ENCODE measurements around the gene GJC2.

GJC2 gene

GRCh38 chr1:228144193-228144992, 5.3 kb upstream of the GJC2 start:
- DNase-seq, result no peak

GRCh38 chr1:228144993-228145343, 4.8 kb upstream of the GJC2 start:
- no peak for DNase-seq

- no peak for DNase-seq
Observed at GRCh38 chr1:228145463-228146416, 4.0 kb upstream of the GJC2 start.

GRCh38 chr1:228146417-228147150, 3.1 kb upstream of the GJC2 start:
- no peak for DNase-seq

DNA sequence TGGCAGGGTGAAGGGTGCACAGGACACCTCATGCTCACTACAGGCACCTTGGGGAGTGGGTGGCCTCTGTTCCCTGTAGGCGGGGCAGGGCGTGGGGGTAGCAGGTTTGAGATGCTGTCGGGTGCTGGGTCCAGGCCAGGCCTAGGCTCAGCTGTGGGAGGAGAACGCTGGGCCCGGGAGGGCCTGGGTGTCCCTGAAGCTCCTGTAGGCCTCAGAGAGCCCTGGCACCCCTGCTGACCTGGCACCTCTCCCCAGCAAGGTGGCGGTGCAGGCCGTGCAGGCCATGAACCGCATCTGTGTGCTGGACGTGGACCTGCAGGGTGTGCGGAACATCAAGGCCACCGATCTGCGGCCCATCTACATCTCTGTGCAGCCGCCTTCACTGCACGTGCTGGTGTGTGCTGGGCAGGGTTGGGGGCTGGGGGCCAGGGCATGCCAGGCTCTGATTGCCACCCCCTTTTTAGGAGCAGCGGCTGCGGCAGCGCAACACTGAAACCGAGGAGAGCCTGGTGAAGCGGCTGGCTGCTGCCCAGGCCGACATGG, 2.5 kb upstream of the GJC2 start:
- no peak for DNase-seq

DNA sequence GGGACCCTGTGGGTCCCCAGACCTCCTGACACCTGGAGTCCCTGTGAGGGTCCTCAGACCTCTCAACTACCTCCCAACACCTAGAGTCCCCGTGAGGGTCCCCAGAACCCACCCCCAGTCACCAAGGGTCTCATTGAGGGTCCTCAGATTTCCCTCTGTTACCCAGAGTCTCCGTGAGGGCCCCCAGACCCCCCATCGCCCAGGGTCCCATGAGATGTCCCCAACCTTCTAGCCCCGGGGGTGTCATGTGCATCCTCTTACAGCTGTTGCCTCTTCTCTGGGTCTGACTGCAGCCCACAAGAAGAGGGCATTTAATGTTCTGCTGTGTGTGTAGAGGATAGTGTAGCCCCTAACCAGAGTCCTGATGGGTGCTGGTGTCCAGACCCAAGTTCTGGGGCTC, 2.0 kb upstream of the GJC2 start:
- no peak for DNase-seq

DNA sequence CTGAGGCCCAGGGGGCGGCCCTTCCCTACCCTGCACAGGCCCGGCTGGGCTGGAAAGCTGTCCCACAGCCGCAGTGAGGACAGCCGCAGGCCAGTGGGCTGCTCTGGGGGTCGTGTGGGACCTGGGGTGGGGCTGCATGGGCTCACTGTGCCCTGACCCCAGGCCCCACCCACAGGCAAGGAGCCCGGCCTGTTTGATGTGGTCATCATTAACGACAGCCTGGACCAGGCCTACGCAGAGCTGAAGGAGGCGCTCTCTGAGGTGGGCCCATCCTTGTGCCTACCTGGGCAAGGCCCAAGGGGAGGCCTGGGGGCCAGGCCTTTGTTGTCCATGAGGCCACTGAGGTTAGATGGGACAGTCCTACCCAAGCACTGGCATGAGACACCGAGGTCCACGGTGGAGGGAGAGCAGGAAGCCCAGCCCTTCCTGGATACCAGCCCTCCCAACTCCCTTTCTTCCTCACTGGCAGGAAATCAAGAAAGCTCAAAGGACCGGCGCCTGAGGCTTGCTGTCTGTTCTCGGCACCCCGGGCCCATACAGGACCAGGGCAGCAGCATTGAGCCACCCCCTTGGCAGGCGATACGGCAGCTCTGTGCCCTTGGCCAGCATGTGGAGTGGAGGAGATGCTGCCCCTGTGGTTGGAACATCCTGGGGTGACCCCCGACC, 1.4 kb upstream of the GJC2 start:
- DNase-seq, result peak in 1 of 56 donors; percentile 13

DNA sequence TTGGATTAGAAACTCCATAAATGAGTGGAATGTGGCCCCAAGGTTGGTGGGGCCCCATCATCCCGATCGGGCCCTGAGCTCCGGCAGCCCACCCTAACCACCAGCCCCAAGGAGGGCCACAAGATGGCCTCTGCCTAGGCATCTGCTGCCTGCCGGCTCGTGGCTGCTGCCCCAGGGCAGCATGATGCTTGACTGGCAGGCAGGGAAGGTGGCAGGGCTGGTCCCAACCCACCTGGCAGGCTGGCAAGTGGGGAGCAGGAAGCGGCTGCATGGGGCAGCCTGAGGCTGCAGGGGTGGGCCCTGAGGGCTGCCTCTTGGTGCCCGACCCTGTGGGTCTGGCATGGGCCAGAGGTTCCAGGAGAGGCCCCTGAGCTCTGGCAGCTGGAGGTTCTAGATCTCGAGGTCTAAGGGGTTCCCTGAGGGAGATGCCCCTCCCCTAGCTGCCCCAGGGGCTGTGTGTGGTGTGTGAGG, 760 bp upstream of the GJC2 start:
- no peak for DNase-seq

GRCh38 chr1:228150120-228150460, 360 bp downstream of the GJC2 start:
- DNase-seq, result peak in 4 of 56 donors; percentile 31 to 58 (median 48)

DNA sequence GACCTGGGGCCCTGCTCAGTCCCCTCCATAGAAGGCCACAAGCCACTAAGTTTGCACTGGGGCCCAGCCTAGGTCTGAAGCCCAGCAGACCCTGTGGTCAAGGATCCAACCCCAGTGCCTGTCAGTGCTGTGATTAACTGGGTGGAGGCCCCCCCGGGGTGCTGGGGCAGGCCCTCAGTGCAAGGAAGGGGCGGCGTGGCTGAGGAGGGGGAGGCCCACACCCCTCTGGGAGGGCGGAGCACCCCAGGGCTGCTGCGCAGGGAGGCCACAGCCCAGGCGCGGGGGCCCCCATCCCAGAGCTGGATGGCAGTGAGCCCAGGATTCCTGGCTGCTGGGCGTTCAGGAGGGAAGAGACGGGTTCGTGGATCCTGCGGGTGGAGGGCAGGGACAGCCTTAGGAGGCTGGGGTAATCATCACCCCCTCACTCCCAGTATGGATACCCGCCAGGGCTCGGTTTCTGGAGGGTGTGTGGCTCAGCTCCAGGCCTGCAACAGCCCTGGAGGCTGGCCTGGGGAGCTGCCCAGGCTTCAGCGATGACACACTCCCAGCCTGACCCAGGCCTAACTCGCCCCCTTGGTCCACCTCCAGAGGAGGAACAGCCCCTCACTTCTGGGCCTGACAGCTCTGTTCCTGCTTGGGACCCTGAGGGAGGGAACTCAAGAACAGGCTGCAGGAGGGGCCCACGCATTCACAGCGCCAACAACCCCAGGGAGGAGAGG, 890 bp downstream of the GJC2 start:
- peak in 43 of 56 donors; percentile 10 to 82 (median 53) for DNase-seq

GRCh38 chr1:228151180-228151925, 1.6 kb downstream of the GJC2 start:
- peak in 1 of 56 donors; percentile 20 for DNase-seq

- DNase-seq, result no peak
Observed at GRCh38 chr1:228152097-228152917, 2.6 kb downstream of the GJC2 start.

- DNase-seq, result no peak
Observed at GRCh38 chr1:228152918-228153258, 3.2 kb downstream of the GJC2 start.

GRCh38 chr1:228154021-228154669, 4.4 kb downstream of the GJC2 start:
- no peak for DNase-seq

- peak in 7 of 56 donors; percentile 11 to 57 (median 40) for DNase-seq
Observed at GRCh38 chr1:228154670-228155571, 5.2 kb downstream of the GJC2 start.

DNA sequence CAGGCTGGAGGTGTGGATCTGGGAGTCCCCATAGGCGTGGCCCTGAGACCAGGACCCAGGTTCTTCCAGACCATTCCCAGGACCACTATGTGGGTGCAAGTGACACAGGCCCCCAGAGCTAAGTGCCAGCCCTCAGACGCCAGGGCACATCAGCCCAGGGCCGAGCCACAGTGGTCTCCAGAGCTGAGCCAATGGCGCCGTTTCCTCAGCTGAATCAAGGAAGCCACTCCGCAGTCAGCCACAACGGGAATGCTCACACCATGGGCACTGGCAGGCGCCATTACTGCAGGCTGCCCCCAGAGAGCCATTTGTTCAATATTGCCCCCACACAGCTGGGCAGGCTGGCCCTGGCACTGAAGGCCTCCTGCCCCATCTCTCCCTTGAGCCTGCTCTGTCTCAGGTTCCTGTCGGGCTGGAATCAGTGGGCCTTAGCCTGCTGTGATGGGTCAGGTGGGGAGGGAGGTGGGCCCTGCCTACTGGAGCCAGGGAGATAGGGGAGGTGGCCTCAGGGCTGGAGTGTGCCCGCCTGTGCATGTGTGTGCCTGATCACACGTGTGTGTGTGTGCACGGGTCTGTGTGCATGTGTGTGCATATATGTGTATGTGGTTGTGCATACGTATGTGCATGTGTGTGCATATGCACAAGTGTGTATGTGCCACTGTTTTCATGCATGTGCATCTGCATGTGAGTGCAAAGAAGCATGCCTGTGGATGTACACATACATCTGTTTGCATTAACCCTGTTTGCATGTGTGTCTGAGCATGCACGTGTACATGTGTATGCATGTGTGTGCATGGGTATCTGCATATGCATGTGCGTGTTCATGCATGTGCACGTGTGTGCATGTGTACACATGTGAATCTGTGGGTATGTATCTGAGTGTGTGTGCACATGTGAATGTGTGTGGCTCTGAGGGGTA, 6.1 kb downstream of the GJC2 start:
- no peak for DNase-seq
